ENCODE measurements around the gene TTI1.

GRCh38 chr20:38066969-38067716, 33.9 kb upstream of the TTI1 start:
- TF ChIP-seq POLR2AphosphoS5 (IDR thresholded peaks at IDR 0.05; ENCODE audit: low read depth, low read length) (no peak), CTCF (IDR thresholded peaks at IDR 0.05 in 2 of 3, conservative IDR thresholded peaks at IDR 0.05 in 1 of 3; ENCODE audit: borderline replicate concordance in 1 of 3, insufficient read depth in 1 of 3, low read depth in 2 of 3, low read length in 2 of 3) (no peak), CEBPB (IDR thresholded peaks at IDR 0.05; ENCODE audit: low read depth) (no peak), RAD21 (IDR thresholded peaks at IDR 0.05; ENCODE audit: low read depth) (no peak), SP1 (IDR thresholded peaks at IDR 0.05; ENCODE audit: low read depth) (no peak), EZH2 (IDR thresholded peaks at IDR 0.05) (no peak), ZBTB33 (IDR thresholded peaks at IDR 0.05; ENCODE audit: extremely low read depth, insufficient replicate concordance, low read length) (no peak), ZFX (IDR thresholded peaks at IDR 0.05) (no peak)
